Right lobe of liver (tissue), 4 donors: Measurements from ENCODE around the gene PGAP3.

Source experiments
- CTCF ChIP-seq, 4 donors: fragments of 200-600 bp in 3 of 4; fragments of 450-650 bp in 1 of 4; IDR thresholded peaks; one replicate each; pipeline versions ENCODE4 v1.5.1 to v1.8.0; 2016 to 2022; ENCODE audit warnings: antibody characterized with exemption in 4 of 4, mild to moderate bottlenecking in 2 of 4
- POLR2A ChIP-seq: fragments of 450-650 bp; IDR thresholded peaks from one replicate; pipeline ENCODE4 v1.6.1; 2017; ENCODE audit warnings: antibody characterized with exemption, mild to moderate bottlenecking
- donor health status: DM: no; HTN: no; CAD: no.
- donor health status: DM: no; HTN: no; CAD: no.
- donor health status: DM: no; HTN: yes; CAD: no.

- TF ChIP-seq CTCF (IDR thresholded peaks at IDR 0.05) = no peak
- no peak for TF ChIP-seq POLR2A
Observed at GRCh38 chr17:39683295-39683939, 4.4 kb downstream of the PGAP3 start.
